Esophagus squamous epithelium (tissue), 5 donors: ENCODE results near the gene SELENOO. TPM values are rescaled to one million over a fixed set of nuclear protein-coding genes. Genes with fewer than 3 reads are reported as not detected.

Experiments
- DNase-seq: peaks from one replicate; lab custom pipeline; 2025; lab: John Stamatoyannopoulos, UW
- H3K27ac ChIP-seq, 4 donors: fragments of 200-600 bp; sonication (generic); one replicate each; pipeline ENCODE4 v1.5.1; 2016 to 2019; ENCODE audit warnings: mild to moderate bottlenecking in 1 of 4
- H3K27me3 ChIP-seq, 4 donors: fragments of 200-600 bp; sonication (generic); 1 replicate in 3 of 4; 2 replicates in 1 of 4; pipeline versions ENCODE4 v1.5.1 to v1.6.0; 2017 to 2021; ENCODE audit warnings: antibody characterized with exemption in 1 of 4
- H3K36me3 ChIP-seq, 3 donors: fragments of 200-600 bp; sonication (generic); one replicate each; pipeline ENCODE4 v1.5.1; 2016 to 2019
- H3K4me1 ChIP-seq, 3 donors: fragments of 200-600 bp; sonication (generic); one replicate each; pipeline ENCODE4 v1.5.1; 2017 to 2019
- H3K4me3 ChIP-seq, 4 donors: fragments of 200-600 bp; sonication (generic); 1 replicate in 3 of 4; 2 replicates in 1 of 4; pipeline ENCODE4 v1.5.1; 2016 to 2019; ENCODE audit warnings: mild to moderate bottlenecking in 2 of 4, moderate library complexity in 1 of 4
- H3K9me3 ChIP-seq, 3 donors: fragments of 200-600 bp; sonication (generic); one replicate each; pipeline ENCODE4 v1.5.1; 2016 to 2019
- POLR2A ChIP-seq, 4 donors: fragments of 450-650 bp; IDR thresholded peaks; one replicate each; pipeline ENCODE4 v1.6.1; 2017; ENCODE audit warnings: antibody characterized with exemption in 4 of 4, mild to moderate bottlenecking in 4 of 4, moderate library complexity in 3 of 4
- WGBS, 2 donors: methylation state at CpG; one replicate each; pipeline ENCODE4 v1.1.5; 2018; 5-methylcytosine and 5-hydroxymethylcytosine counted together
- intact Hi-C: fragments of 100-400 bp; cut with DNase I; formaldehyde crosslinking; loops from one replicate; pipeline ENCODE4 v1.15.0; 2022
- total RNA-seq, 4 donors: library from RNA; depleted of rRNA; stranded (reverse); fragments of >200 nt; gene quantifications; one replicate each; pipeline ENCODE4 v1.1.0, GENCODE V29; 2016
- TF ChIP-seq, protein P1 (sequence below), 6 experiments: fragments of 450-650 bp in 4 of 6; fragments of 200-600 bp in 2 of 6; sonication (generic) in 2 of 6; IDR thresholded peaks; one replicate each; pipeline ENCODE4 v1.5.1; 2016 to 2019; ENCODE audit warnings: antibody characterized with exemption in 6 of 6, mild to moderate bottlenecking in 4 of 6, moderate library complexity in 4 of 6
- donor health status: DM: yes; HTN: yes; CAD: no.

SELENOO gene
- total RNA-seq, 4 donors from 2014 or later: 23.9 to 36.3 (median 27.0) TPM

DNA sequence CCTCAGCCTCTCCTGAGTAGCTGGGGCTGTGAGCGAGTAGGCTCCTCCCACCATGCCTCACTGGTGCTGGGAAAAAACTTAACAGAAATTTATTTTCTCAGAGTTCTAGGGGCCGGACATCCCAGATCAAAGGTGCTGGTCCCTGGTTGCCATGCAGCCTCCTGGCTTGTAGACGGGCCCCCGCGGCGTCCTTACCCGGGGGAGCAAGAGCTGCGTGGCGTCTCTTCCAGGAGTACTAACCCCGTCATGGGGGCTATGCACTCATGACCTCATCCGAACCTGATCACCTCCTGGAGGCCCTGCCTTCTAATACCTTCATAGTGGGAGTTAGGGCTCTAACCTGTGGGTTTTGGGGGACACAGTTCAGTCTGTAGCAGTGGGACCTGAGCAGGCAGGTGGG, 12.5 kb upstream of the SELENOO start:
- Histone ChIP-seq H3K27ac (peak overlapping the region in 2 of 4 donors; percentile 3 to 10), H3K9me3 (no peaks in the 10 kb centered on the region), H3K4me3 (no peak overlapping the region), H3K36me3 (peaks cover 0 to 14% (median 5%) of the 10 kb centered on the region in 3 donors), H3K27me3 (no peaks in the 10 kb centered on the region), H3K4me1 (peaks cover 63 to 95% (median 69%) of the 10 kb centered on the region in 3 donors)
- intact Hi-C loops: no loop called here
- 100% methylated on average over 2 of the region's 11 CpGs; no CpG with 5 or more reads in 1 of the 2 donors for WGBS, 2 donors
- TF ChIP-seq, protein P1, sequence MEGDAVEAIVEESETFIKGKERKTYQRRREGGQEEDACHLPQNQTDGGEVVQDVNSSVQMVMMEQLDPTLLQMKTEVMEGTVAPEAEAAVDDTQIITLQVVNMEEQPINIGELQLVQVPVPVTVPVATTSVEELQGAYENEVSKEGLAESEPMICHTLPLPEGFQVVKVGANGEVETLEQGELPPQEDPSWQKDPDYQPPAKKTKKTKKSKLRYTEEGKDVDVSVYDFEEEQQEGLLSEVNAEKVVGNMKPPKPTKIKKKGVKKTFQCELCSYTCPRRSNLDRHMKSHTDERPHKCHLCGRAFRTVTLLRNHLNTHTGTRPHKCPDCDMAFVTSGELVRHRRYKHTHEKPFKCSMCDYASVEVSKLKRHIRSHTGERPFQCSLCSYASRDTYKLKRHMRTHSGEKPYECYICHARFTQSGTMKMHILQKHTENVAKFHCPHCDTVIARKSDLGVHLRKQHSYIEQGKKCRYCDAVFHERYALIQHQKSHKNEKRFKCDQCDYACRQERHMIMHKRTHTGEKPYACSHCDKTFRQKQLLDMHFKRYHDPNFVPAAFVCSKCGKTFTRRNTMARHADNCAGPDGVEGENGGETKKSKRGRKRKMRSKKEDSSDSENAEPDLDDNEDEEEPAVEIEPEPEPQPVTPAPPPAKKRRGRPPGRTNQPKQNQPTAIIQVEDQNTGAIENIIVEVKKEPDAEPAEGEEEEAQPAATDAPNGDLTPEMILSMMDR (IDR thresholded peaks at IDR 0.05): no peak
- TF ChIP-seq POLR2A (IDR thresholded peaks at IDR 0.05): no peak
- no peak for DNase-seq

DNA sequence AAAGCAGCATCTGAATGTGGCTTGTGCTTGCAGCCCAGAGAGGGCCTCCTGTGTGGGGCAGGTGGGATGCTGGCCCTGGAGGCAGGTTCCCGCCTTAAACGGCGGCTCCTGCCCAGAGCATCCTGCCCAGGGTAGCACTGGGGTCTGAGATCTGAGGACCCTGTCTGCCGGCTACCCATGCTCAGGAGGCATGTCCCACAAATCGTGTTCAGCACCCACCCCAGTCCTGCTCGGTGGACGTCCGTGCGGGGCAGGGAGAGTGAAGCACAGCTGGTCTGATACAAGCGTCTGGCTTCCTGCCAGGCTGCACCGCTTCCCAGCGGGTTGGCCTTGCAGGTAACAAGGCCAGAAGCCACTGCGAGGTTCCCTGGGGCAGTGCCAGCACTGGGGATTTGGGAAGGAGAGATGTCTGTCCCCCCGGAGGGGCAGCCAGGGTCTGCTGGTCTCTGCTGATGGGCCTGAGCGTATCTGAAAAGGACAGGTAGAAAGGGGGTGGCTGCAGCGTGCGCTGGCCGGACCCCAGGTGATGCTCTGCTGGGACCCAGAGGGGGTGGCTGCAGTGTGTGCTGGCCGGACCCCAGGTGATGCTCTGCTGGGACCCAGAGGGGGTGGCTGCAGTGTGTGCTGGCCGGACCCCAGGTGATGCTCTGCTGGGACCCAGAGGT, 11.5 kb upstream of the SELENOO start:
- intact Hi-C loops: no loop called here
- H3K36me3 ChIP-seq: peaks cover 3 to 24% (median 9%) of the 10 kb centered on the region in 3 donors
- peak overlapping the region; percentile 83 to 95 (median 90) for H3K27ac ChIP-seq
- no peak for TF ChIP-seq POLR2A (IDR thresholded peaks at IDR 0.05)
- TF ChIP-seq, protein P1 (IDR thresholded peaks at IDR 0.05): no peak
- no peaks in the 10 kb centered on the region for H3K27me3 ChIP-seq
- H3K4me1 ChIP-seq: peaks cover 58 to 86% (median 59%) of the 10 kb centered on the region in 3 donors
- WGBS, 2 donors: 58 to 80% methylated on average over 6 to 7 of the region's 20 CpGs
- H3K9me3 ChIP-seq: no peaks in the 10 kb centered on the region
- H3K4me3 ChIP-seq: peak overlapping the region in 2 of 4 donors; percentile 47 to 69
- DNase-seq: no peak

DNA sequence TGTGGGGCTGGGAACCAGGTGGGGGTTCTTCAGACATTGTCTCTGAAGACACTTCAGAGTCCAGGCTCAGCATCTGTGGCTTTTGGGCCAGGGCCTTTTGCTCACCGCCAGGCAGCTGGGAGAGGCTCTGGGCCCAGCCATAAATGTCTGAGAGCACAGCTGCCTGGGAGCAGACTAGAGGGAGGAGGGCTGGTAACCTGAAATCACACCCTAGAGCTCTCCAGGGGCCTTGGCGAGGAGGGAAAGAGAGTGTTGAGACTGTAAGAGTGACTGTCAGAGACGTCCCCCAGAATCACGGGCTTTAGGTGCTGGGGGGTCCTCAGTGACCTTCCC, 11.0 kb upstream of the SELENOO start:
- Histone ChIP-seq H3K27ac (peak overlapping the region; percentile 83 to 95 (median 90)), H3K4me3 (peak overlapping the region; percentile 20 to 69 (median 48)), H3K27me3 (no peaks in the 10 kb centered on the region), H3K9me3 (no peaks in the 10 kb centered on the region), H3K36me3 (peaks cover 3 to 29% (median 14%) of the 10 kb centered on the region in 3 donors), H3K4me1 (peaks cover 54 to 81% (median 55%) of the 10 kb centered on the region in 3 donors)
- peak in 1 of 4 donors; percentile 20 for TF ChIP-seq POLR2A (IDR thresholded peaks at IDR 0.05)
- TF ChIP-seq, protein P1 (IDR thresholded peaks at IDR 0.05): no peak
- no peak for DNase-seq
- WGBS, 2 donors: 6 to 20% methylated on average over 1 to 4 of the region's 4 CpGs
- intact Hi-C loops: no loop called here

DNA sequence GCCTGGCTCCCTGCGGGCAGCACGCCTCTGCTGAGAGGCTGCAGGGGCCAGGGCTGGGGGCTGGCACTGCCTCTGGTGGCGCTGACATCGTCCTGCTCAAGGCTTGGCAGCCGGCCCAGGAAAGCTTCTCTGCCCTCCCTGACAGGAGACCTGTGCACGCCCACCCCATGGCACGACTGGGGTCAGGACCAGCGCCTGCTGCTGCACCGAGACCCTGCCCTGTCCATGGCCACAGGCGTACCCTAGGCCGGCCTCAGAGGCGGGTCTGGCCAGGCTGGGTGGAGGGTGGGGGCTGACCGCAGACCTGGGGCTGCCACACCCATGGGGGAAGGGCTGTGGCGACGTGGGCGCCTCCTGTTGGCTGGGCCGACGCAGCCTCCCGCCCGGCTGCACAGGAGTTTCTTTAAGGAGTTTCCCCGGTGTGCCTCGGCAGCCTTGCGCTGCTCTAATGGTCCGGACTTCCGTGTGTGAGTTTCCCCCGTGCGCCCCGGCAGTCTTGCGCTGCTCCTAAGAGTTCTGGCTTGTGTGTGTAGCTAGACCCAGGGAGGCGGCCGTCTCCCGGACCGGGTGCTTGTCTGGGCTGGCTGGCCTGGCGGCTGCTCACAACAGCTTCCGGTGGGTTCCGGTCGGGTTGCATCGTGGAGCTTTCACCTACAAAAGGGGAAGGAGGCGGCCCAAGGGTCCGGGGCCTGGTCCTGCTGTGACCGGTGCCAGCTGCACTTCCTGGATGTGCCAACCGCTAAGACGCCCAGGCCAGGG, 10.4 kb upstream of the SELENOO start:
- TF ChIP-seq, protein P1 (IDR thresholded peaks at IDR 0.05): peak in 5 of 6 experiments; percentile 26 to 57 (median 44)
- TF ChIP-seq POLR2A (IDR thresholded peaks at IDR 0.05): peak in 2 of 4 donors; percentile 12 to 69
- peak; percentile 81 for DNase-seq
- Histone ChIP-seq H3K4me1 (peaks cover 49 to 76% (median 51%) of the 10 kb centered on the region in 3 donors), H3K4me3 (peak overlapping the region; percentile 20 to 69 (median 48)), H3K27me3 (no peaks in the 10 kb centered on the region), H3K36me3 (peaks cover 3 to 34% (median 17%) of the 10 kb centered on the region in 3 donors), H3K27ac (peak overlapping the region; percentile 83 to 95 (median 90)), H3K9me3 (no peaks in the 10 kb centered on the region)
- intact Hi-C loops: no loop called here
- WGBS, 2 donors: 8 to 20% methylated on average over 2 of the region's 43 CpGs
